ENCODE measurements around the gene SPTBN1.

Gene SPTBN1

GRCh38 chr2:54569745-54570301 lies 113.7 kb downstream of the SPTBN1 start:
- H3K27ac ChIP-seq (ENCODE audit: low read depth, low read length, poor library complexity, severe bottlenecking): peak overlapping the region; percentile 90
- TF ChIP-seq EZH2 (IDR thresholded peaks at IDR 0.05; ENCODE audit: borderline replicate concordance, low read length) (no peak), CTCF (IDR thresholded peaks at IDR 0.05; ENCODE audit: low read length) (no peak)
- H3K4me1 ChIP-seq (ENCODE audit: insufficient read depth, low read length, severe bottlenecking): peaks cover 64% of the 10 kb centered on the region
- H3K79me2 ChIP-seq (ENCODE audit: insufficient read depth, low read length): no peaks in the 10 kb centered on the region; the same call in 1 of the 2 replicates
- H4K20me1 ChIP-seq (ENCODE audit: insufficient read depth, low read length): no peaks in the 10 kb centered on the region
- H3K27me3 ChIP-seq (ENCODE audit: insufficient read depth, low read length): no peaks in the 10 kb centered on the region
- H3F3A ChIP-seq (ENCODE audit: insufficient read depth, low read length): no peaks in the 10 kb centered on the region; the same call in 1 of the 2 replicates
- H3K4me2 ChIP-seq (ENCODE audit: low read length): peak overlapping the region; percentile 52
- no peaks in the 10 kb centered on the region for H3K9me3 ChIP-seq (ENCODE audit: low read length)
- H3K9me2 ChIP-seq (ENCODE audit: low read depth, low read length): no peaks in the 10 kb centered on the region
- H3K4me3 ChIP-seq (ENCODE audit: low read depth, low read length, poor library complexity, severe bottlenecking): peak overlapping the region; percentile 18
- H3K36me3 ChIP-seq (ENCODE audit: insufficient read depth, low read length): no peaks in the 10 kb centered on the region
- peak overlapping the region; percentile 42; the same call in 1 of the 2 replicates for H3K9ac ChIP-seq (ENCODE audit: low read length)
- no peak overlapping the region for H2AFZ ChIP-seq (ENCODE audit: low read length)

DNA sequence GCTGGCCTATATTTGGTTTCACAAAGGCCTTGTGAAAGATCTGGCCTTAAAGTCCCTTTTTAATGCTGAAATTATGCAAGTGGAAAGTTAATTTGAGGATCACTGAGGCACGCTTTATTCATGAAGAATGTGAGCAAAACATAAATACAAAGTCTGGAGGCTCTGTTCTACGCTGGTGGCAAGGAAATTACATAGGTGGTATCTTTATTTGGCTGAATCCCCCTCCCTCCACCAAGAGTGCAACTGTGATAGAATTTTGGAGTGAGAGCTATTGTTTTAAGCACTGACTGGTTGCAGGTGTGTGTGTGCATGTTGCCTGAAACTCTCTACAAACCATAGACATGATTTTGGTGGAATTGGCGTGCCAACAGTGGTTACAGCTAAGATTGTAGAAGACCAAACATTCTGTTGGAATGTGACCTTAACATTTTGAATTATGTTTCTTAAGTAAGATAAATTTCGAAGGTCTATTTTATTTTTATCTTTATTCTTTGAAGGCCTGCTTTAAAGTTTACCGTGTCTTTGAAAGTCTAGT lies 114.3 kb downstream of the SPTBN1 start:
- H3K27me3 ChIP-seq (ENCODE audit: insufficient read depth, low read length): no peaks in the 10 kb centered on the region
- H3K36me3 ChIP-seq (ENCODE audit: insufficient read depth, low read length): no peaks in the 10 kb centered on the region
- no peaks in the 10 kb centered on the region; the same call in 1 of the 2 replicates for H3K79me2 ChIP-seq (ENCODE audit: insufficient read depth, low read length)
- no peaks in the 10 kb centered on the region for H4K20me1 ChIP-seq (ENCODE audit: insufficient read depth, low read length)
- H3K4me1 ChIP-seq (ENCODE audit: insufficient read depth, low read length, severe bottlenecking): peaks cover 69% of the 10 kb centered on the region
- H3F3A ChIP-seq (ENCODE audit: insufficient read depth, low read length): no peaks in the 10 kb centered on the region; the same call in 1 of the 2 replicates
- H2AFZ ChIP-seq (ENCODE audit: low read length): no peak overlapping the region
- peak overlapping the region; percentile 52 for H3K4me2 ChIP-seq (ENCODE audit: low read length)
- H3K9me3 ChIP-seq (ENCODE audit: low read length): no peaks in the 10 kb centered on the region
- no peak for TF ChIP-seq EZH2 (IDR thresholded peaks at IDR 0.05; ENCODE audit: borderline replicate concordance, low read length)
- TF ChIP-seq CTCF (IDR thresholded peaks at IDR 0.05; ENCODE audit: low read length): no peak
- H3K27ac ChIP-seq (ENCODE audit: low read depth, low read length, poor library complexity, severe bottlenecking): peak overlapping the region; percentile 90
- H3K9me2 ChIP-seq (ENCODE audit: low read depth, low read length): no peaks in the 10 kb centered on the region
- H3K4me3 ChIP-seq (ENCODE audit: low read depth, low read length, poor library complexity, severe bottlenecking): peak overlapping the region; percentile 18
- peak overlapping the region; percentile 42; the same call in 1 of the 2 replicates for H3K9ac ChIP-seq (ENCODE audit: low read length)

DNA sequence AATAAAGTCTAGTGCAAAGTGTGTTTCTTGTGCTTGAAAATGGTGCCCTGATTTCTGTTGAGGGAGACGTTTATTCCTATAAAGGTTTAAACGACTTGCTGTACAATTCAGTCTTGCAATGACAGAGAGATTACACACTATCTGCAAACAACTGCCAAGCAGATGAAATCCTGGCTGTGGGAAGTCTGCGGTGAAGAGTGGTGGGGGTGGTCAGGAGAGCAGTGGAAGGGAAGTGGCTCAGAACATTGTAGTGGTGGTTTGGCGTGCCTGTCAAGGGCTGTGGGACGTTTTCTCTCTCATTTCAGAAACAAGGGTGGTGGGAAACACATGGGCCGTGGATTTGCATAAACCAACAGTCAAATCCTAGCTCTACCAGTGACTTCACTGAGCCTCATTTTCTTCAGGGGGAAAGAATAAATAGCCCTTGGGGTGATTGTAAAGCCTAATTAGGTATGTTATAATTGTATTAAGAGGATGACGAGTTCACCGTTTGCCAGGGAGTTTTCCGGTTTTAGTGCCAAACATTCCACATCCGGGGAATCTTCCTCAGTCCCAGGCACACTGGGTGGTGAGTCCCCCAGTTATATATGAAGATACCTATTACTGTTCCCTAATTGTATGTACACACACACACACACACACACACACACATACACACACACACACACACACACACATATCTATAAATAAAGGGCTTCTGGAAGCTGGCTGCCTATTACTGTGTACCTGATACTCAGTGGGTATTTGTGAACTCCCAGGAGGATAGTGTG lies 115.0 kb downstream of the SPTBN1 start:
- Histone ChIP-seq H3F3A (ENCODE audit: insufficient read depth, low read length) (no peaks in the 10 kb centered on the region; the same call in 1 of the 2 replicates), H3K27ac (ENCODE audit: low read depth, low read length, poor library complexity, severe bottlenecking) (peak overlapping the region; percentile 90), H3K4me2 (ENCODE audit: low read length) (peak overlapping the region; percentile 52), H3K36me3 (ENCODE audit: insufficient read depth, low read length) (no peaks in the 10 kb centered on the region), H4K20me1 (ENCODE audit: insufficient read depth, low read length) (no peaks in the 10 kb centered on the region), H3K9ac (ENCODE audit: low read length) (peak overlapping the region; percentile 42; the same call in 1 of the 2 replicates), H2AFZ (ENCODE audit: low read length) (no peak overlapping the region), H3K4me1 (ENCODE audit: insufficient read depth, low read length, severe bottlenecking) (peaks cover 69% of the 10 kb centered on the region), H3K79me2 (ENCODE audit: insufficient read depth, low read length) (no peaks in the 10 kb centered on the region; the same call in 1 of the 2 replicates), H3K27me3 (ENCODE audit: insufficient read depth, low read length) (no peaks in the 10 kb centered on the region), H3K9me3 (ENCODE audit: low read length) (no peaks in the 10 kb centered on the region), H3K4me3 (ENCODE audit: low read depth, low read length, poor library complexity, severe bottlenecking) (peak overlapping the region; percentile 18), H3K9me2 (ENCODE audit: low read depth, low read length) (no peaks in the 10 kb centered on the region)
- no peak for TF ChIP-seq CTCF (IDR thresholded peaks at IDR 0.05; ENCODE audit: low read length)
- TF ChIP-seq EZH2 (IDR thresholded peaks at IDR 0.05; ENCODE audit: borderline replicate concordance, low read length): no peak

Data from OCI-LY1 (cell line).